Fibroblast of mammary gland (primary cell): ENCODE results near the gene FERMT1.

Experiments
- DNase-seq: peaks from one replicate; pipeline ENCODE4 v3.0.0-alpha.2; 2010; ENCODE audit warnings: low read depth
- H3K4me3 ChIP-seq: 2 replicates; pipeline ENCODE4 v1.5.1; 2011; ENCODE audit warnings: low read depth, mild to moderate bottlenecking, low read length, moderate library complexity; ENCODE audit not compliant: control insufficient read depth
- CTCF ChIP-seq: conservative IDR thresholded peaks from 2 replicates; pipeline ENCODE4 v1.5.1; 2011; ENCODE audit warnings: low read depth, low read length, inconsistent platforms; ENCODE audit not compliant: control insufficient read depth, insufficient read depth

FERMT1 gene

DNA sequence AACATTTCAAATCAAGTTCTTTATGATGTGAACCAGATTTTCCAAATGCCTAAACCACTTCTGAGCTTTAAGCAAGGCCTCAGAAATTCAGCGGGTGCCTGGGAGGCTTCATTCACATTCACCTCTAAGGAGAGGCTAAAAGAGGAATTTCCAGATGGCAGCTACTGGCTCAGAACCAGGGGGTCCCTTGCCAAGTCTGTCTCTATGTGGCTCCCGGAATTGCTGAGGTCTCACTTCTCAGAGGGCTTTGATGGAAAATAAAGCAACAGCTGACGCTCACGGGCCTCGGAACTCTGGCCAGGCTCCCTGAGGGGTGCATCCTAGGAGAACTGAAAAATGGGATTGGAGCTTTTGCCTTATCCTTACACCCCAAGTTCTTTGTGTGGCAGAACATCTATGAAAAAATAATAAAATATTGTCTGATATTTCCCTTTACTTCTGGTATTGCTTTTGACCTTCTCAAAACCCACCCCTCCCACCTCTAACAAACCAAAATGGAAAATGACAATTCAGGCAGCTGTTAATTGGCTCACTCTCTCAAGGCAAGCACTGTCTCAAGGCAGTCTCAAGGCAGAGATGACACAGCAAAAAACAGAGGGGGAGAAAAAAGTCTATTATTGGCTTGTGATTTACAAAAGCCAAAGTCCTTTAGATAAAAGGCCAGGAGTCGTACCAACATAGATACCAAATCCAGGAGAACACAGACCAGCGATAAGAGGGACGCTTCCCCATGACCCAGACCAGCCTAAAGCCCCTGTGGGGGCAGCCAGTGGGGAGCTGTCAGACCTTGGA, 47.2 kb downstream of the FERMT1 start:
- TF ChIP-seq CTCF = no peak
- no peak for DNase-seq
- H3K4me3 ChIP-seq = no peak overlapping the region

DNA sequence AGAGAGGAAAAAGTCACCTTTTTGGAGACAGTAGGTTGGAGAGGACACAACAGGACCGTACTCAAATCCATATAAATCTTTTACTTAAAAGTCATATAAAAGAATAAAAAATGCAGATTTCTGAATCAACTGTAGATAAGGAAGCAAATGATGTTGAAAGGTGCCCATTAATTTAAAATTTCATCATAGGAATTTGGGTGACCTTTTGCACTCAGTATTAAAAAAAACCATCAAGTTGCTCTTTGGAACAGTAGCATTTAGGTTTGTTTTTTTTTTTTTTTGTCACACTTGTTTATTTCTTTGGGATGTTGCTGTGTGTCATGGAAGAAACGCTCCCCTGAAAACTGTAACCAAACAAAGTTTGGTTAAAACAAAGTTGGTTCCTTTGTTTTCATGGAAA, 48.0 kb downstream of the FERMT1 start:
- no peak overlapping the region for H3K4me3 ChIP-seq
- TF ChIP-seq CTCF = no peak

DNA sequence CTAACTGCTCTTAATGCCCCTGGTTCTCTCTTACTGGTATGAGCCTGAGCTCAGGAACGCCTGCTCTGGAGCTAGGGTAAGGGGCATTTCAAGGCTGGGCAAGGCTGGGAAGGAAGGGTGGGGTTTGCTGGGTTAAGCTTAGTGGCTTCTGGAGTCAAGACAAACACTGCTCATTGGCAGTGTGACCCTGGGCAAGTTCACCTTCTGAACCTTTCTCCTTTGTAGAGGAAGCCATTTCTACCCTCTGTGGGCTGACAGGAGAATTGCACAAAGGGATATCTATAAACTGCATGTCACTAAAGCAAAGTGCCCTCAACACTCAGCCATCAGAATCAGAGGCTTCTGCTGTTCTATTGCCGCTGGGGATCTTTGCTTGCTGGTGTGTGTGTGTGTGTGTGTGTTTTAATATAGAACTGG, 48.7 kb downstream of the FERMT1 start:
- DNase-seq = peak; percentile 7
- H3K4me3 ChIP-seq = no peak overlapping the region
- TF ChIP-seq CTCF = peak; percentile 26

More for the DNA sequence above, 48.0 kb downstream of the FERMT1 start:
- DNase-seq = no peak

- no peak for DNase-seq
- H3K4me3 ChIP-seq = no peak overlapping the region
- no peak for TF ChIP-seq CTCF
Observed at GRCh38 chr20:6070829-6071695, 51.8 kb downstream of the FERMT1 start.

DNA sequence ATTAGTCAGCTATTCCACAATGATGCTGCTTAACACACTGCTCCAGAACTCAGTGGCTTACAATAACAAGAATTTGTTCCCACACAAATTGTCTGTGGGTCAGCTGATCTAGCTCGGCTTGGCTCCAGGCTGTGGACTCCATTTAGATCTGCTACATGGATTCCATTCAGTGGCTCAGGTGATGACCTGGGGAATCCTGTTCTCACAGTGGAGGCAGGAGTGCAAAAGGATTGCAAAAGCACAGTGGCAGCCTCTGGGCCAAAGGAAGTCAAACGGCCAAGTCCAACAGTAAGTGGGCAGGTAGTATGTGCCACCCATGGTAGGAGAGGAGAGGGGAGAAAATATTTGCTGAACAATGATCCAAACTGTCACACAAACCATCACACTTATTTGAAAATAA, 53.2 kb downstream of the FERMT1 start:
- no peak overlapping the region for H3K4me3 ChIP-seq
- no peak for DNase-seq
- TF ChIP-seq CTCF = no peak

- no peak for TF ChIP-seq CTCF
- DNase-seq = no peak
Observed at GRCh38 chr20:6067763-6068318, 55.0 kb downstream of the FERMT1 start.

More at GRCh38 chr20:6067763-6068318, 55.0 kb downstream of the FERMT1 start:
- H3K4me3 ChIP-seq = no peak overlapping the region
